ENCODE measurements around the gene AATK.

AATK gene

DNA sequence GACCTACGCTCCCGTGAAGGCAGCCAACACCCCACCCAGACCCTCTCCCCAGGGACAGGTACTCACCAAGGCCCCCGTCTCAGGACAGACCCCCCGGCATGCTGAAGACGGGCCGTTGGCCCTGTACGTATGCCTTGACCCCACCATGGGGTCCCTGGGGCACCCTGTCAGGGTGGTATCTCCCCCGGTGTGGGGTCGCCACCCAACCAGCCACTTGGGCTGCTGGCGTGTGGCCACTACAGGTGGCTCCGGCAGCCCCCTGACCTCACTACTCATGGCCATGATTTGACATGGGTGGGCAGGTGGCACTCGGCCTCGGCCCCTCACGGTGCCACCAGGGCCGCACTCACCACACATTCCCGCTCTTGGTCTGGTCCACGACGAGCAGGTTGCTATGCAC is 41.6 kb downstream of the AATK start:
- DNase-seq: no peak

DNA sequence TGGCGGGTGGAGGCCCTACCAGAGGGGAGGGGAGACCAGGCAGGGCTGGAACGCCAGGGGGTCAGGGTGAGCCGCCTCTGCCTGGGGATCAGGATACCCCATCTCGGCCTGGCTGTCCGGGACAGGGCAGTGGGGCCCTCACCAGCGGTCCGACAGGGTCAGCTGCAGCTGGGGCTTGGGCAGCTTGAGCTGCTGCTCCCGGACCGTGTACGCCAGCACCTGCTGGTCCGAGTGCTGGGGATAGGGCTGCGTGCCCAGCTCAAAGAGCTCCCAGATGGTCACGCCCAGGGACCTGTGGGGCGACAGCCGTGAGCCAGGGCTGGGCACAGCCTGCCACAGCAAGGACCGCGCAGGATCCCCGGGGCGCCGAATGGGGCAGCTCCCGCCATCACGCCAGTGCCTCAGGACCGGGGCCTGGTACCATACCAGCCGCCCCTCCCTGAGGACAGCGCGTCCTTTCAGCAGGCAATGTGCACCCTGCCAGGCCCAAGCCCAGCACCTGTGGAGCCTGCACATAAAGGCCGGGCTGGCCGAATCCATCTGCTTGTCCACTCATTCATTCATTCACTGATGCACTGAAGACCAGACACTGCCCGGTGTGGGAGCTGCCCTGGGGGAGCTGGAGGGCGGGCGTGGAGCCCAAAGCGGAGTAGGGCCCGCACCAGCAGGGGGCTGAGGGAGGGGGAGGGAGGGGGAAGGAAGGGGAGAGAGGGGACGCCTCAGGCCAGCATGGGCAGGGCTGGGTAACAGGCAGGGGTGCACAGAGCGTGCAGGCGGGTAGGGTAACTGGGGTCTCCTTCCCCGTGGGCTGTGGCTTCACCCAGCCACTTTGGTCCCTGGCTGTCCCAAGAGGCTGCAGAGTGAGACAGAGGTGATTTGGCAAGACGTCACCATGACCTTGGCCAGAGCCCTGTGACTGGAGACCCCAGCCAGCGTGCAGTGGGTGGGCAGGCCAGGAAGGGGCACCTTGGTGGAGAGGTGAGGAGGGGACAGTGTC is 42.7 kb downstream of the AATK start:
- no peak for DNase-seq

DNA sequence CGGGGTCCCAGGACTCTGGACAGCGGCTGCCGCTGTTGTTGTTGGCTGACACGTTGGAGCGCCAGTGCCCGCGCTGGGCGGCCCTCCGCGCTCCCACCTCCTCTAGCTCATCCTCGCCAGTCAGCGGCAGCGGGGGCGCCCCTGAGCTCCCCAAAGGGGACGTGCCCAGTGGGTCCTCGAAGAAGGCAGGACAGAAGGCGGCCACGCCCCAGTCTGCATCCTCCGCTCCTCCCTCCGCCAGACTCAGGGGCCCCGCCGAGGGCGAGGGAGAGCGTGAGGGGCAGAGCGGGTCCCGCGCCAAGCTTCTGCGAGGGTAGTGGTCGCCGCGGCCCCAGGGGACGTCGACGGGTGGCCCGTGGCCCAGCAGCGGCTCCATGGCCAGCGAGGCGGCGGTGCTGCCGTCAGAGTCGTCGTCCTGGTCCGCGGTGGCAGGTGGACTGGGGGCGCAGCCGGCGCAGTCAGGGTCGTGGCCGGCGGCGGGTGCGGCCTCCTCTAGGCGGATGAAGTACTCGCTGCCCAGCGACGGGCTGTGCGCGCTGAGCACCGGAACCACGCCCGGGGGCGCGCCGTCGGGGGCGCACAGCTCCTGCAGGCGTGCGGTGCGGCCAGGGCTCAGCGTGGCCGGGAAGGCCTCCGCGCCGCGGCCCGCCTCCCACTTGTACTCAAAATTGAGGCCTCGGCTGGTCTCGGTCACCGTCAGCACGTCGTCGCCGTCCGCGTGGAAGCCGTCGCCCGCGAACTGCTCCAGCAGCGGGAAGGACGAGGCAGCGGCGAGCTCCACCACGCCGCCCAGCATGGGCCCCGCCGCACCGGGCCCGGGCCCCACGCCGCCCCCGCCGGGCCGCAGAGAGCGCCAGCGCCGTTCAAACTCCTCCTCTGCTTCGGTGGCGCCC is 43.9 kb downstream of the AATK start:
- DNase-seq: no peak

DNA sequence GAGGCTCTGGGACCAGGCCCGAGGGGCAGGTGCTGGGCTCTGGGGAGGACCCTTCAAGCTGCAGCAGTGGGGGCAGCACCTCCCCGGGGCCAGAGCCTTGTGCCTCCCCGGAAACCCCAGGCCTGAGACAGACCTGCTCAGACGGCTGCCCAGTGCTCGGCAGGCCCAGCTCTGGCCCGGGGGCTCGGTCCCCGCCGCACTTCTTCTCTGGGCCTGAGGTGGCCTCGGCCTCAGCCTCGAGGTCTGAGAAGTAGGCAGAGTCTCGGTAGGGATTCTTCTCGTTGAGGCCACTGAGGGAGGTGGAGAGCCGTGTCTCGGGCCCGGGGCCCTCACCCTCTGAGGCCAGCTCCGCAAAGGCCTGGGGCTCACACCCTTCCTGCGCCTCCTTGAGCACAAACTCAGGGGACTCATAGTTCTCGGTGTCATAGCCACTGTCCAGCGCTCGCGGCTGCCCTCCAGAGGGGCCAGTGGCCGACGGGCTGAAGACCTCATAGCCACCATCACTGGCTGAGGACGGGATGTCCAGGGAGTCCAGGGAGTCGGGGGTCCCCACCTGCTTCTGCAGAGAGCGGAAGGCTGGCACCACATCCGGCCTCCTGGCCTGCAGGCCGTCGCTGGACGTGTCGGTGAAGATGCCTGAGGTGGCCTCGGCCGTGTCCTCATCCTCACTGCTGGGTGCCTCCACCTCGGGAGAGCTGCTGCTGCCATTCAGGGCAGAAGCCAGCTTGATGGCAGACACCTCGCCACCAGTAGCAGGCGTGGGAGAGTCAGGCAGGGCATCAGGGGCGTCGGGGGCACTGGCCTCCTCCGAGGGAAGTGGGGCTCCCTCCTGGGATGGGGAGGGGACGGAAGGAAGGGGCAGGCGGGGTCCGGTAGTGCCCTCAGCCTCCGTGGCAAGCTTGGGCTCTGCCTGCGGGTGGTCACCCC is 45.1 kb downstream of the AATK start:
- no peak for DNase-seq

DNA sequence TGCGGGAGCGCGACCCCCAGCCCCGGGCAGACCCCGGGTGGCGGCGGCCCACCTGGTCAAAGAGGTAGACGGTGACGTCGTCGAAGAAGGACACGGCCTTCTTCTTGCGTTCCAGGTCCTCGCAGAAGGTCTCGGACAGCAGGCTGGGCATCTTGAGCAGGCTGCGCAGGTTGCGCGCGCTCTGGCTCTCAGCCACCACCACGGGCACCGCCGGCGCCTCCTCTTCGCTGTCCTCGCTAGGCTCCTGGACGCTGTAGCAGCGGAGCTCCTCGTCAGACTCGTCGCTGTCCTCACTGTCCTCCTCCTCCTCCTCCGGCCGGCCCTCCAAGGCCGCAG is 45.9 kb downstream of the AATK start:
- DNase-seq: peak in 1 of 2 experiments; percentile 20

DNA sequence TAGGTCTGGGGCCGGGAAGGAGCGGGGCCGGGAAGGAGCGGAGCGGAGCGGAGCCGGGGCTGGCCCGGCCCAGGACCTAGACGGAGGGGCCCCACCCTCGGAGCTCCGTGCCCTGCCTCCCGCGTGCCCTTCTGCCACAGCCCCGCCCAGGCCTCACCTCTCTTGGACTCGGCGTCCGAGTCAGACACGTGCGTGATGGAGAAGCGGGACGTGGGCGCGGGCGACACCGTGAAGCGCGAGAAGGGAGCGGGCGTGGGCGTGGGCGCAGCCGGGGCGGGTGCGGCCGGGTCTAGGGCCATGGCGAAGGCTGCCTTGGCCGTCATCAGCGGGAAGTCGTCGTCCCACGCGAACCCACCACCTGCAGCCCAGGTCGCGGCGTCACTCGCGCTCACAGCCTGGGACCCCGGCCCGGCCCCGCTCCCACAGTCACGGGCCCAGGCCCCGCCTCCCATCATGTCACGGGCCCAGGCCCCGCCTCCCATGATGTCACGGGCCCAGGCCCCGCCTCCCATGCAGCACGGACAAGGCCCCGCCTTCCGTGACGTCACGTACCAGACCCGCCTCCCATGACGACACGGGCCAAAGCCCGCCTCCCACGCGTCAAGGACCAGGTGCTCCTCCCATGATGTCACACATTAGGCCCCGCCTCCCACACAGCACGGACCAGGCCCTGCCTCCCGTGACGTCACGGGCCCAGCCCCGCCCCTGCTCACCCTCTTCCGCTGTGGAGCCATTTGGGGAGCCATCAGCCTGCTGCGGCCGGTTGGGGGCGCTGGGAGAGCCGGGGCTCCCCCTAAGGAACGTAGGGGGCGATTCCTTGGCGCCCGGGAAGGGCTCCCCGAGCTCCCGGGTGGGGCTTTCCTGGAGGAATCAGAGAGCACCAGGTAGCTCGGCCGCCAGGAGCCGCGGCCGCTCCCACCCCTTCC is 46.5 kb downstream of the AATK start:
- peak; percentile 93 to 96 for DNase-seq

DNA sequence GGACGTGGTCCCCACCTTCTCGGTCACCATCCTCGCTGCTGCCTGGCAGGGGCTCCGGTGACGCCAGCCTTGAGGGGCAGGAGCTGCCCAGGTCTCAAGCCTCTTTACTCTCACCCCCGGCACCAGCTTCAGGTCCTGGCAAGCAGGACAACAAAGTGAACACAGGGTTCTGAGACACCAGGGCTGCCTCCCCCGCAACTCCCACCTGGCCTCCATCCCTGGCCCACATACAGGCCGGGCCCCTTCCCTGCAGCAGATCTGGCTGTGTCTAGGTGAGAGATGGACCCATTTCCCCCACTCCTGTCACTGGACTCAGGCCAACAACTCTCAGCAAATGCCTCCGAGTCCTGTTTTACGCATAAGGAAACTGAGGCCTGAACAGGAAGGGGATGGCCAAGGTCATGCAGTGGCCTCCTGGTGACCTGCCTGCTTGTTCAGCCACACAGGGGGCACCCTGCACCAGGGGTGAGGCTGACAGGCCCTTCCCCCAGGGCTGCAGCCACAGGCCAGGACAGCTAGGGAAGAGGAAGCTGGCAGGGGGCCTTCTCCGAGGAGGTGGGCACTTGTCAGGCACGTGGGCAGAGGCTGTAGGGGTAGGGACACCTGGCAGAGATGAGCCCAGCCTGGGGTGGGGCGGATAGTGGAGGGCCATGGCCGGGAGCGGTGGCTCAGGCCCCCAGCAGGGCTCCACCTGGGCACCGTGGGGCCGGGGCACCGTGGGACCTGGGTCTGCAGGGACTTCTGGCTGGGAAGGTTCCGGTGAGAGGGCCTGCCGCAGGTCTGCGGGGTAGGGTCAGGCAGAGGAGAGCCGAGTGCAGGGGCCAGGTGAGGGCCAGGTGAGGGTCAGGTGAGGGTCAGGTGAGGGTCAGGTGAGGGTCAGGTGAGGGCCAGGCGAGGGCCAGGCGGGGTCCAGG is 47.5 kb downstream of the AATK start:
- DNase-seq: no peak

DNA sequence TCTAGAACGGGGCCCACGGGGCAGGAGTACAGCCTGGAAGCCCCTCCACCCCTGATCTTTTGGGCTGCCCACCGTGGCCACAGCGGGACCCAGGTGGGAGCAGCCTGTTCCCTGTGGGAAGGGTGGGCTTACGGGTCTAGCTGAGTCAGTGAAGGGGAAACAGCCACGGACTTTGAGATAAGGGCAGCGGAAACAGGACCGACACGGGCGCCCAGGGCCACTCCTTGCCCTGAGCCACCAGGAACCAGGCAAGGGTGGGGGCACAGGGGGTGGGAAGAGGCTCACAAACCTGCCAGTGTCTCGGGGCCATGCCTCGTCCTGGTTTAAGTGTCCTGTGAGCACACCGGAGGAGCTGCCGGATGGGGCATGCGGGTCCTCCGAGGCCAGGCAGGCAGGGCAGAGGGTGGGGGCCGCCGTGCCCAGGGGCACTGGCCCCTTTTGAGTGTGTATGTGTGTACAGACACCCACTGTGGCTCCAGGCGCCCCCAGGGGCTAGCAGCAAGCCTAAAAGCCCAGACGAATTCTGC is 48.3 kb downstream of the AATK start:
- no peak for DNase-seq

DNA sequence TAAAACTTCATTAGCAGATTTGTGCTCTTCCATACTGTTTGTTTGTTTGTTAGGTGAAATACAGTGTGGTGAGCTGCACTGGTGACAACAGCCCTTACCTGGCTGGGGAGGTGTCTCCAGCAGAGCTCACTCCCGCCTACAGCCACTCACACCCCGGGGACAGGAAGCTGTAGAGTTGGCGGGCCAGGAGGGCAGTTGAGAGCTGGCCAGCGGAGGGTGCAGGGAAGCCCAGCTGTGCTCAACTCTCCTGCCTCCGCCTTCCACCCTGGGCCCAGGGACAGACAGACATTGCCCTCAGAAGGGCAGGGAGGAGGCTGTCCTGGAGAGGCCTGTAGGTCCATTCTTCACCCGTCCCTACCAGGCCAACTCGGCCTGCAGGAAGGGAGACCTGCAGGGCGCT is 49.3 kb downstream of the AATK start:
- no peak for DNase-seq

DNA sequence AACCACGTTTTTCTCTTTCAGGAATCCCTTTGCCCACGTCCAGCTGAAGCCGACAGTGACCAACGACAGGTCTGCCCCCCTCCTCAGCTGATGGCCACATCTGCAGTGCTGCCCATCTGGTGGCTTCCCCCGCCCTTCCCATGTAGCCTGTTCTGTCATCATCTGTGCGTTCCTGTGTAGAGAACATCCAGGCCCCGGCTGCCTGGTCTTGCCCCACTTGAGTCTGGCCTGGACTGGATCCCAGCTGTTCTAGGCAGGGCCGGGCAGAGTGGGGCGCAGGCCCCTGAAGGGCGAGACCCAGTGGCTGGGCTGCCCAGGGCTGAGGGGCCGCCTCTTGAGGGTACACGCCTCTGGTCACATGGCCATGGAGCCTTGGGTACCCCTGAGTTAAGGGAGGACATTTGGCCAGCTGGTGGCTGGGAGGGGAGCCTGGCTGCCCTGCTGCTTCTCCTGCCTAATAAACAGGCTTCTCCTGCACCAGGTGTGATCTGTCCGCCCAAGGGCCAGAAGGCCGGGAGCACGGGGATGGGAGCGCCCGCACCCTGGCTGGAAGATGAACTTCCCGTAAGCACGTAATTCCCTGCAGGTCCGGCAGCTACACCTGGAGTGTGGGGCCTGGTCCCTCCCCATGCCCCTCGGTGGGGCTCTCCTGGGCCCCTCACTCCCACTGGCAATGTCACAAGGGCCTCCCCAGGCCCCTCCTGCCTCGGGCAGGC is 50.1 kb downstream of the AATK start:
- no peak for DNase-seq

DNA sequence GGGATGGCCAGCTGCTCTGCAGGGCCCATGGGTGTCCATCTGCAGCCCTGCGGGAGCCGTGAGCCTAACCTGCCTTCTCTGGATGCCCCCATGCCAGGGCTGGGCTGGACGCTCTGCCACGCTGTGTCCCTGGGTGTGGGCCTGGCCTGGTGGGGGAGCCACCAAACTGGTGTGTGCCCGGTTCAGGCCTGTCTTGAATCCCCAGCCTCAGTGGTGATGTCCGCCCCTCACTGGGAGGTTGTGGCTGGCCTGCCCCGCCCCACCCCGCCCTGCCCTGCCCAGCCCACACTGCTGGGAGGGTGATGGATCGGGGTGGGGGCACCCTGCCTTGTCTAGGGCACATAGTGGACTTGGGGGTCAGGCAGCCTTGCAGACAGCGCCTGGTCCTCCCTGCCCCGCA is 50.8 kb downstream of the AATK start:
- no peak for DNase-seq

DNA sequence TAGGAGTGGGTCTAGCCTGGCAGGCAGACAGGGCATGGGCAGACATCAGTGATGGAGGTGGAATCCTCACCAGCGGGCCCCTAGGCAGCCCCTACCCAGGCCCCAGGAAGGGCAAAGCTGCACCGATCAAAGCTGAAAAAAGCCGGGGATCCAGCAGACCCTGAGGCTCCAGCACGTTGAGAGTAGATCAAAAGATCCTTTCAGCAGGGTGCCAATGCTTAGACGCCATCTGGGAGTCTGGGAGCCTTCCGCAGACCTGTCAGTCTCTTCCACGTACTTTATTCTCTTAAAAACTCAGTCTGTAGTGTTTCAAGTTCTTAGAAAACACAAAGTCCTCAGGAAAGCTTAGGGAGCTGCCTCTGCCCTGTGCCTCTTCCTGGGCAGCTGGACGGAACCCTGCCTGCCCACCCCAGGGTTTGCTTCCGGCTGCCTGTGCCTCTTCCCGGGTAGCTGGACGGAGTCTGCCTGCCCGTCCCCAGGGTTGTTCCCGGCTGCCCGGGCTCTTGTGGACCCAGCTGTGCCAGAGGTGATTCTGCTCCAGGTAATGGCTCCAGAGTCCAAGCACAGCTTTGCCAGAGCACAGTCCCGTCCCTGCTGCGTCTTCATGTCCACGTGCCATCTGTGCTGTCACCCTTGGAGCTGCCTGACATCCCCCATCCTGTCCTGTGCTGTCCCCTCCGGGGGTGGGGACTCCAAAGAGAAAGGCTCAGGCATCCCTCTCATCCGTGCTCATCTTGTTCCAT is 51.5 kb downstream of the AATK start:
- DNase-seq: no peak

DNA sequence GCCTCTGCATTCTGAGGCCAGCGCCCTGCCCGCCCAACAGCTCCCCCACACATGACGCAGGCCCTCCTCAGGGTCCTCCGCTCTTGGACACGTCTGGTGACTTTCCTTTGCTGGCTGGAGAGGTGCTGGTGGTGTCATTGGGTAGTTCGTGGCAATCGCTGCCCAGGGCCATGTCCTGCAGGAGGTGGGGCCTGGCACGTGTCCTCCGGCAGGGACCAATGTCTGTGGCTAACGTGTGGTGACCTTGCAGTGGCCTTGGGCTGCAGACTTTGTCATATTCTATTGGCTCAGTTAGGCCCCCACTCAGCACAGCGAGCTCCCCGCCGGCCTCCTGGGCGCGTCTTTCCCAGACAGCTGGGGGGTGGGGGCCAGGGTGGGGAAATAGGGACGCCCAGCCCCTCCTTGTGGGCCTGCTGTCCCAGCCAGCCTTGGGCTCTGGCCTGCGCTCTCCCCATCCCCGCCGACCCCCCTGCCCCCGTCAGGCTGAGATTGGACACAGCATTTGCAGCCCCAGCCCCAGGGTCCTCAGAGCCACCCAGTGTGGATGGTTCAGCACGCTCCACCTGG is 52.8 kb downstream of the AATK start:
- DNase-seq: no peak

DNA sequence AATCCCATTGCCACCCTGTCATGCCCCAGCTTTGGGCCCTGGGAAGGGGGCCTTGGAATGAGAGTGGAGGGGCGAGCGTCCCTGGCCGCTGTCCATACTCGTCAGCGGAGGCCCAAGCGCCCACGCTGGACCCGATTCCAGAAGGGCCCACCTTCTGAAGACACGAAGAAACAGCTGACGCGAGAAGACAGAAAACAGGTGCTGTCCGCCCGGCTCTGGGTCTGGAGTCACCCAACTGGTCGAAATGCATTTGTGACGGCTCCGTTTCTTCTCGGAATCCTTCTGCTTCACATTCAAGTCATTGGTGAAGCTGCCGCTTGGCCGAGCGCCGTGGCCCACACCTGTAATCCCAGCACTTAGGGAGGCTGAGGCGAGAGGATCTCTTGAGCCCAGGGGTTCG is 53.6 kb downstream of the AATK start:
- no peak for DNase-seq

DNA sequence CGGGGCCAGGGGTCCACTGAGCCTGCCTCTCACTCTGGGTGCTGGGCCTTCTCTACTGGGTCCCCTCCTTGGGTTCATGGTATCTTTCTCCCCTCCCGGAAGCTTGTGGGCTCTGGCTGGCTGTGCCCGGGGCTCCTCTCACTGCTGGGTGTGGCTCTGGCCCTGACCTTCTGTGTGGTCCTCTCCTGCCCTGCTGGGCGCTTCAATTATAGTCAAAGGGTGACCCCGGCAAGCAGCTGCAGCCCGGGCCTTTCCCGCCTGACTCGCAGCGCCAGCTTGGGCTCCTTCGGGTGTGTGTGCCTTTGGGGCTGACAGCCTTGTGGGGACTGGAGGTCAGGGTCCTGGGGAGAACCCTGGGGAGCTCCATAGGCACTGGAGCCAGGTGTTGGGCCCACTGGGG is 55.0 kb downstream of the AATK start:
- no peak for DNase-seq

DNA sequence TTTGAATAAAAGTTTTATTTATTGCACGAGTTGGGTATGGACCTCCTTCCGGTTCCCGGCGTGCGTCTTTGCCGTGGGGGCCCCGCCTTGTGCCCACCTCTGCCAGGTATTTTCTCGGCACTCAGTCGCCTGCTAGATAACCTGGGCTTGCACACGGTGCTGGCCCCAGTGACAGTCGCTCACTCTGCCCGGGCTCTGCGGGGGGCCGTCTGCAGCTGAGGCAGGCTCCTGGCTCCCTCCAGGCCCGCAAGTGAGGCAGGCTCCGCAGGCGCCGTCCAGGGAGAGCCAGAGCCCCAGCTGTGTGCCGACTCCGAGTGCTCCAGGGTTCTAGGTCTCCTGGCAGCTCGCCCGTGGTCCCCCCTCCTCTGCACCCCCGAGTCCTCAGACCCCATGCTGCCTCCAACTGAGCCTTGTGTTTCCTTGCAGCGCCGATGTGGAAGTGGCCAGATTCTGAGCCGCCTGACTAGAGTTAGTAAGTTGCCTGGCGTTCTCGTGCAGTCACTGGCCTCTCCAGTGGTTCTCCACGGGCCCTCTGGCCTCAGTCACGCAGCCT is 55.5 kb downstream of the AATK start:
- peak in 1 of 2 experiments; percentile 28 for DNase-seq

DNA sequence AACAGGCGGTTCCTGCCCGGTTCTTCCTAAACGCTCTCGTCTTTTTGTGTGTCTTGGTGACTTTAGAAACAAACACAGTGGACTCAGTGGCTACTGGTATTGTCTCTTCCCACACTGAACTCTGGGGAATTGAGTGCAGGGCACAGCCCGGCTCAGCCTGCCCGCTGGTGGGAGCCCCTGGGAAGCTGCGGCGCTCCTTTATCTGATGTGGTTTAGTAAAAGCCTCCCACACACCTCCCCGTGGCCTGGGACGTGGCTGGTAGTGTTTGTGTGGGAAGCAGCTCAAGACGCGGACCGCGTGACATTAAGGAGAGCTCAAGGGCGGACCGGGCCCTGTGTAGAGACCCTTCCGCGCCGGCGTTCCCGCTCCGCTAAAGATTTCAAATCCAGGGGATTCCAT is 56.1 kb downstream of the AATK start:
- no peak for DNase-seq

DNA sequence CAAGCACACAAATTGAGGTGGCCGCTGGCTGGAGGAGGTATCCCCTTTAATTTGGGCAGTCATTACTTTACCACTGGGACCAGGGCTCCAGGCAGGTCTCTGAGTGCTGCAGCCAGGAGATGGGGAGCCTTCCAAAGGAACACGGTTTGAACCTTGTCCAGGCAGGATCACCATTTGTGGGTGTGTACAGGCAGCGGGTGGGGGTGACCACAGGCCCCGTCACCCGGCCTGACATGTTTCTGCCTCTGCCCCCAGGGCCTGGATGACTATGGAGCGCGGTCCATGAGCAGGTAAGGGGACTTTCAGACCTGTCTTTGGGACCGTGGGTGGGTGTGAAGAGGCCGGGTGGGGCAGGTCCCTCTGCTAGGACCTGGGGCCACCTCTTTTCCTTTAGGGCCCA is 57.8 kb downstream of the AATK start:
- DNase-seq: no peak

Measured in NCI-H2081 (cell line).